GM18951 (cell line): ENCODE data around the gene RASGRP3.

Experiments
- POLR2A ChIP-seq: IDR thresholded peaks from 4 replicates; pipeline ENCODE4 v1.6.1; 2011; ENCODE audit warnings: mild to moderate bottlenecking; ENCODE audit not compliant: insufficient read length, insufficient read depth; ENCODE audit errors: extremely low read depth
- in situ Hi-C: fragments of 300-500 bp; cut with MboI; formaldehyde crosslinking; loops from one replicate; pipeline ENCODE4 v1.12.0; 2022; ENCODE audit warnings: low sequenced_read_pairs, mixed read lengths, inconsistent platforms; ENCODE audit not compliant: unreplicated experiment

The RASGRP3 gene

GRCh38 chr2:33509908-33510585 lies 33.6 kb downstream of the RASGRP3 start:
- in situ Hi-C loops, result no loop called here

DNA sequence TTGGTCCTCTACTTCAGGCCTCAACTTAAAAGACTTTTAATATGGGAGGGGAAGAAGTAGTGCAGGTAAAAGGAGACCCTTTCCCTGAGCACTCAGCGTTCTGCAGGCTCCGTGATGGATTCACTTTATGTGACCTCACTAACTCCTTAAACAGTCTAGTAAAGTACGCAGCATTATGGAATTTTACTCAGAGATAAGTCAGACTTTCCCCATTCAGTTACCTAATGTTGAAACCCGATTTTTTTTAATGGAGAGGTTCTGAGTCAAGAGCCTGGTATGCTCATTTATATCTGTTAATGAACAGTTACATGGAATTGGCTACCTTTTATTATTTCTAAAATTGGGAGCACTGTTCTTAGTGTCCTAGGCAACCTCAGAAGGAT lies 34.1 kb downstream of the RASGRP3 start:
- TF ChIP-seq POLR2A, result no peak
- in situ Hi-C loops, result no loop called here

More at GRCh38 chr2:33509908-33510585, 33.6 kb downstream of the RASGRP3 start:
- TF ChIP-seq POLR2A, result no peak

DNA sequence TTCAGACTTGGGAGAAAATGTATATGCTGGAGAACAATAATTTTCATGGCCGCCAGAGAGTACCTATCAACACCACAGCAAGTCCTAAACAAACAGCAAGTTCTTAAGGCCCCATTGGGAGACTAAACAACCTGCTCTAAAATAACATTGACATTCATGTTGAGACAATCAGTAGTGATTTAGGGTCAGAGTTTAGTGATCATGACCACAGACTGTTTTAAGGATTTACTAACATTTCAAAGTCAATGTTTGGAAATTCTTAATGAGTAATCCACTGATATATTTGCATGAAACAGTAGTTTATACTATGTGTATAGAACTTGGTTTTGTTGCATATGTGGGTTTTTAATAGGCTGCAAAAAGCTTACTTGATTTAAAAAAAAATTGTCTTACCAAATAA lies 34.7 kb downstream of the RASGRP3 start:
- in situ Hi-C loops, result no loop called here
- TF ChIP-seq POLR2A, result no peak

GRCh38 chr2:33512112-33512511 lies 35.7 kb downstream of the RASGRP3 start:
- in situ Hi-C loops, result no loop called here
- TF ChIP-seq POLR2A, result no peak

GRCh38 chr2:33513480-33513879 lies 37.0 kb downstream of the RASGRP3 start:
- in situ Hi-C loops, result no loop called here
- no peak for TF ChIP-seq POLR2A

GRCh38 chr2:33516456-33516995 lies 40.1 kb downstream of the RASGRP3 start:
- TF ChIP-seq POLR2A, result no peak
- in situ Hi-C loops, result no loop called here

- TF ChIP-seq POLR2A, result no peak
- in situ Hi-C loops, result no loop called here
Observed at GRCh38 chr2:33518200-33518599, 41.8 kb downstream of the RASGRP3 start.

- no peak for TF ChIP-seq POLR2A
- in situ Hi-C loops, result no loop called here
Observed at GRCh38 chr2:33518929-33519328, 42.5 kb downstream of the RASGRP3 start.

DNA sequence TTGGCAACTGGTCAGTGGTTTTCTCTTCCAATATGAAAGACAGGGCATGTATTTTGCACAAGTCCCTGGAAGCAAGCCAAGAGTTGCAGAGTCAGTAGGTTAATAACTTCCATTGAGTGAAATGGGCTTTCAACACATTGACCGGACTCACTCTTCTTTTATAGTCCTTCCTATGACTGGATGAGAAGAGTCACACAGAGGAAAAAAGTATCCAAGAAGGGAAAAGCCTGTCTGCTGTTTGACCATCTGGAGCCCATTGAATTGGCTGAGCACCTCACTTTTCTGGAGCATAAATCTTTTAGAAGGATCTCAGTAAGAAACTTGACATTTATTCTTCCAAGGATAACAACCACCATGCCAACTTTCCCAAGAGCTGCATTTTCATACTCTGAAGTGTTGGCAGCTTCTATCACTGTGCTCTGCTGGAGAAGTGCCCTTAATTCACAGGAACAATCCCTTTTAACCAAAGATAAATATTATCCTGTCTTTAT lies 45.4 kb downstream of the RASGRP3 start:
- in situ Hi-C loops, result no loop called here
- no peak for TF ChIP-seq POLR2A

DNA sequence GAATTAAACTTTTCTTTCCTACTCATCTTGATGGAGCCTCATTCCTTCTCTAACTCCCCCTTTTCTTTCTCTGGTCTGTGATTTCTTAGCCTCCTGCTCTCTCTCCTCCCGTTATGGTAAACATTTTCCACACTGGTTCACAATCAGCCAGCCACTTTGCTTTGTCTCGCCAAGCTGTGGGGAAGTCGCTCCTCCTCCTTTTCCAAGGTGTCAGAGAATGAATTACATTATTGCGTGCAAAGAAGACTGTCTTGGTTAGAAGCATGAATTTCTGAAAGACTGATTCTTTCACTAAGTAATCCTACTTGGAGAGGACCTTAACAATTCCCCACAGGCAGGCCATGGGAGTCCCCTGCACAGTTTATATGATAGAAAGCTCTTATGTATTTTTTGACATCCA lies 46.1 kb downstream of the RASGRP3 start:
- in situ Hi-C loops, result no loop called here

DNA sequence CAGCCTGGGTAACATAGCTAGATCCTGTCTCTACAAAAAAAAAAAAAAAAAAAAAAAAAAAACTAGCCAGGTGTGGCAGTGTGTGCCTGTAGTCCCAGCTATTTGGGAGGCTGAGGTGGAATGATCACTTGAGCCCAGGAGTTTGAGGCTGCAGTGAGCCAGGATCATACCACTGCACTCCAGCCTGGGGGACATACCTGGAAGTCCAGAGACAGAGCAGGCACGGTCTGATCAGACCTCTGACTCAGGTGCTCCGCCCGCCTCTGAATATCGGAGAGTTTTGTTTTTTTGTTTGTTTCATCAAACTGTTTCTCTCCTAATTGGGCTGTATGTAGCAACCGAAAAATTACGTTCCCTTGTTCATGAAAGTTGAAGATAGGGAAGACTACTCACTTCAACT lies 49.2 kb downstream of the RASGRP3 start:
- in situ Hi-C loops, result no loop called here
- no peak for TF ChIP-seq POLR2A

More for the DNA sequence above, 46.1 kb downstream of the RASGRP3 start:
- TF ChIP-seq POLR2A, result no peak

DNA sequence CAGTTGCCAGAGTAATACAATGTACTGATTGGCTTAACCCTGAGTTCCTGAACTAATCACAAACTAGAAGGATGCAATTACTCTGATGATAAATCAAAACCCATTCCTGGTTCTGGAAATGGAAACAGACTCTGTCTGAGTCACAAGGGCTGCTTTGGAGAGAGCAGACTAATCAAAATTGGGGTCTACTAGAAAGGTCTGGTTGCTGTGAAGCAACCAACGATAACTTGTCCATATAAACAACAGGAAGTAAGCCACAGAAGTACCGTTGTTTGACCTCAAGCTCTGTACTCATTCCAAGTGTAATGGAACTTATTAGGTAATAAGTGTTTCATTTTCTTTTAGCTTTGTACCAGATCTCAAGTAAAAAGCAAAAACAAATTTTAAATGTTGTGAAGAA lies 49.7 kb downstream of the RASGRP3 start:
- in situ Hi-C loops, result no loop called here
- no peak for TF ChIP-seq POLR2A

DNA sequence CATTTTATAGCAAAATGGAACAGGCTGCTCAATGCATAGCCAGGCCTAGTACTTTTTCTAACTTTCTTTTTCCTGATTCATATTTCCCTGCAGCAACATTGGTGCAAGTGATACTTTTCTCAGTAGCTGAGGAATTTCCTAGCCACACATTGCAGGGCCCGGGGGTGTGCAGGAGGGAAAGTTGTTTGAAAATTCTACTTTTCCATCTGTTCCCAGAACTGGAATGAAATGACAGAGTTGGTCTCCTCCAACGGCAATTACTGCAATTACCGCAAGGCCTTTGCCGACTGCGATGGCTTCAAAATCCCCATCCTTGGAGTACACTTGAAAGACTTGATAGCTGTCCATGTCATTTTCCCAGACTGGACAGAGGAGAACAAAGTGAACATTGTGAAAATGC lies 50.5 kb downstream of the RASGRP3 start:
- in situ Hi-C loops, result no loop called here
- TF ChIP-seq POLR2A, result no peak

- in situ Hi-C loops, result no loop called here
- no peak for TF ChIP-seq POLR2A
Observed at GRCh38 chr2:33528441-33528950, 52.0 kb downstream of the RASGRP3 start.
